Measurements from ENCODE around the gene MSX2.
"Not testable (repeated sequence)": the region's sequence is repeated elsewhere in the genome, so short reads cannot be mapped to it uniquely, and the experiment has no call there.

Gene MSX2

DNA sequence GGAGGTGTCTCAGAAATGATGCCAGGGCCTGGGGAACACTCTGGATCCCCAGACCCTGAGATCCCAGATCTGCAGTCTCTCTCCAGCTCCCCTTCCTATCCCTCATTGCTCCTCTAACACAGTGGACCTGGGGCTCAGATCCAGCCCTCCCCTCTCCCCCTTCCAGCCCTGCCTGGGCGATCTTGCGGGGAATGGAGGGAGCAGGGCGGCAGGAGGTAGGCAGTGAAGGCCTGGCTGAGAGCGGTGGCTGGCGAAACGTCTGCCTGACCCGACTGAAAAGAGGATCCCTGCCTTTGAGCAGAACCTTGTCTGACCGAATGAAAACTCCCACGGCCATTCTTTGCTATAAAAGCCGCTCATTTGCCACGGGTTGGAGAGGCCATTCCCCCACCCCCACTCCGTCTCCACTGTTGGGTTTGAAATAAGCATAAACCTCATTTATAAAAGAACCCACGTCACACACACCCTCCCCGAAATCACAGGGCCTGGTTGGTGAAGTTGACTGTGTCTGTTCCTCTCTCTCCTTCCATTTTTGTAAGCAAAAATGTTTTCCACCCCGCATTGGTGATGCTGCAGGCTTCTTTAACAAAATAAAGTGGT lies 8.8 kb downstream of the MSX2 start:
- DNase-seq = peak in 3 of 14 donors; percentile 7 to 22 (median 18)

DNA sequence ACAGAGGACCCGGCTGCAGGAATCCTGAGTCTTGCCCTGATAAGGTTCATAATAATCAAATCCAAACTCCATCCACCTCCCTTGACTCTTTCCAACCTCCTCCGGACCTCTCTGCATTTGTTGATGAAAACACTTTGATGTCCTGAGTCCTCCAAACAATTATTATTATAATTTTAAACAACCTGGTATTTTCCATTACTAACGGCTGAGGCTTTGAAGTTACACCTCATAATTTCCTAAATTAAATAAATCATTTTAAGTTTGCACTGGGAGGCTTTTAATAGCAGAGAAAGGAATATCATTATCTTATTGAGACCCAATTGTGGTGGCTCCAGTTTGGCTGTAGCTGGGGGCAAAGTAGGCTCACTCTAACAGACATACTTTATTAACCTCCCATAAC lies 9.5 kb downstream of the MSX2 start:
- DNase-seq = no peak

DNA sequence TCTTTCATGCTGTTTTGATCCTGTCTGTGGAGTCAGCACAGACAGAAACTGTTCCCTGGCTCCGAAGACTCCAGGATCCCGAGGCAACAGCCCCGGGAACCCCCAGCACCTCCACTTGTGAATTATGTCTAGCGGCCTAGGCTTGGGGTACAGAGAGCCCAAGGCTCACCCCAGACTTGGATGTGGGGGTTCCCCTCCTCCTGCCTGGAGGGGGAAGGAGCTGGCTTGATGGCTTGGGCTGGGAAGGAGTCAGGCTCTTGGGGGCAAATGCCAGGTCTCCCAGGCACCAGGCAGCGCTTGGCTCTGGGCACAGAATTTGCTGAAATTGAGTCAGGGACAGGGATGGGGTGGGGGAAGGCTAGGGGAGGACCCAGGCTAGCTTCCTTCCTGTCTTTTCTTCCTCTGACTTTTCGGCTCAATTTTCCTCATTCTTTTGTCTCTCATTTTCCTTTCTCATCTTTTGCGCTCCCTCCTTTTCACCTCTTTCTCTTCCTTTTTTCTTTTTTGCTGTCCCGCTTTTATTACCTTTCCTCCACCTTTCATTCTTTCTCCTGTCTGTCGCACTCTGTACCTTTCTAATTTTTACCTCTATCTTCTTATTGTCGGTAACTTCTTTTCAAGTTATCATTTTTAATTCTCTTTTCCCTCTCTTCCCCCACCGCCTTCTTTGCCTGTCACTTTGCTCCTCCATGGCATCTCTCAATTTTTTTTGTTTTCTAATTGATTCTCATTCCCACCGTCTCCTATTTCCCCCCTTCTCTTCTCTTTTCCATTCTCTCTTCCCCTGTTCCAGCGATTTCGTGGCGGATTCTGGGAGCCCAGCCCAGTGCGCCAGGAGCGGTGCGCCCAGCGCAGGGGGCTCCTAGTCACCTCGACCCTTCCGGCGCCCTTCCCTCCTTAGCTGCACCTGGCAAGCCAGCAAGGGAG lies 10.5 kb downstream of the MSX2 start:
- DNase-seq = peak in 8 of 14 donors; percentile 8 to 66 (median 31)

DNA sequence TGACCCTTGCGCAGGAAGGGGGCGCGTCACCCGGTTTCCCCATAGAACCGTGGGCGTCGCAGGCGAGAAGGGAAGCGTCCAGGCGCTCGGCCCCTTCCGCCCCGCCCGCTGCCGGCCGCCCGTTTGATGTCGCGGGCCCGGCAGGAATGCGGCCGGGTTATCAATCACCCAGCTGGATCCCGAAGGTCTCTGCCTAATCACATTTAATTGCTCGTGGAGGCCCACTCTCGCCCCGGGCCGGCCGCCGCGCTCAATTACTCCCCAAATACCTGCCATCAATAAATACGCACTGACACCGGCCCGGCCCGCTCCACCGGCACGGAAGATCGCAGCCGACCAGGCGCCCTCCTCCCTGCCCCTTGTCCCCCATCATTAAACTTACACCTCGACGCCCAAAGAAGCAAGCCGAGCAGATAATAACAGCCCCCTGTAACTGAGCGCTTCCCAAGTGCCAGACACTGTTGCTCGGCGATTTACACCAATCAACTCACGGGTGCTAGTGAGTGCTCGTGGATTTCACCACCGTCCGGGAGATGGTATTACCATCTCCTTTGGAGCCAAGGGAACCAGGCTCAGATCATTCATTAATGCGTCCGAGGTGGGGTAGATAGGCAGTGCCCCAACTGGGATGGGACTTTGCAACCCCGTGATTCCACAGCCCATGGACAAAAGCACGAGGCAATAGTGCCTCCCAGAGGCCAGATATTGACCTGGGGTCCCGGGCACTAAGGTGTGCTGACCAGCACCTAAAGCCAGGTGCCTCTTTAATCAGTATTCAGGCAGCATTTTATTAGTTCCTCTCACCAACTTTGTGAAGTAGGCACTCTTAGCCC lies 11.3 kb downstream of the MSX2 start:
- peak in 6 of 14 donors; percentile 18 to 47 (median 32) for DNase-seq

DNA sequence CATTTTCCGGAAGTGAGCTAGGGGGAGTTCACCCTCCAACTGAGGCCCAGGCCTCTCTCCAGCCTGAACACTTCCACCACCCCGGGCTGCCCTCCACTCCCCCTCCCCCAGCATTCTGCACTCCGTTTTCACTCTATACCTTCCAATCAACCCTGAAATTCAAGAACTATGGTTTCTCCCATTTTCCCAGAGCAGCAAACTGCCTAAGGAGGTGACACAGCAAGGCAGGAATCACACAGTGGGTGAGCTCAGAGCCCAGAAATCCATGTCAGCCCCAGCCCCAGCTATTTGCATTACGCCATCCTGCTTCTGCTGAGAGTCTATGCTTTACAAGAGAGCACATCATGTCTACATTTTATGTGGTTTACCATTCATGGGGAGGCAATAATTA lies 11.9 kb downstream of the MSX2 start:
- DNase-seq = no peak

DNA sequence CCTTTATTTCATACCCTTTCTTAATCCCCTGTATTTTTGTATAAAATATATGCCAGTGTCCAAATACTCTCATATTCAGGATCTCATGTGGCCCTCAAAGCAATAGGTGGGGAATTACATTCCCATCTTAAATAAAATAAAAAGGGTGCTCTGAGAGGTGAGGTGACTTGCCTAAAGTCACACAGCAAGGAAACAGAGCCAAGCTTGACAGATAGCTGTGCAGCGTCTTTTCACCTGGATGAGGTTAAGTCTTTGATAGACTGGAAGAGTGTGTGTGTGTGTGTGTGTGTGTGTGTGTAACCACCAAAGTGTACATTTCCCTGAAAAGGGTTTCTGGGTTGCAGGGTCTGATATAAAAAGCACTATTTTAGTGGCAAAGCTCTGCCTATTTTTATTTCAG lies 12.4 kb downstream of the MSX2 start:
- DNase-seq = no peak

DNA sequence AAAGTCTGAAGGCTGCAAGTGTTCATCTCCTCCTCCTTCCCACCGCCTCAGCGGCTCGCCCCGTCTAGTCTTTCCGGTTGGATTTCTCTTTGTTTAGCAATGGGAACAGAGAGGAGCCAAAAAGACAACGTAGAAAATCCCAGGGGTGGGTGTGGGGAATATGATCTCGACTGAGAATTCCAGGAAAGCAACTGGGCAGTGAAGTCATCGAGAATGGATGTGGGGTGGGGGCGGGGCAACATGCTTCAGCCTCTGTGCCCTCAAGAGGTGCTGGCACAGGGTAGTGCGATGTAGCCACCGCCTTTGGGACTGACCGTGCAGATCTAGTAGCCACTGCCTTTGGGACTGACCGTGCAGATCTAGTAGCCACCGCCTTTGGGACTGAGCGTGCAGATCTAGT lies 12.9 kb downstream of the MSX2 start:
- DNase-seq = no peak

DNA sequence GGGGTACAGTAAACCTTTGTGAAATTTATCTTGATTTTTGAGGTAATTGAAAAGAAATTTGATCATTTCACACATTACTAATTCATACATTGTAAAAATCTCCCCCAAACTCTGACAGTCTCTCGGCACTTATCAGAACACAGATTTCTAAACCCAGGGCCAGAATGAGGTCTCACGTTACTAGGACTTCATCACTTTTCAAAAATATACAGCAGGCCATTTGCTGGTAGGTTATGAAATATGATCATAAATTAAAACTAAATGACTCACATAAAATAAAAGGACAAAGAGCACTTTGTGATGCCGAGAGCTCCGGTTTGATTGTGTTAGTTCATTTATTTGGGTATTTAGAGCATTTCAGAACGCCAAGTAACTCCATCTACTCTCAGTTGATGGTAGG lies 17.0 kb downstream of the MSX2 start:
- no peak for DNase-seq

DNA sequence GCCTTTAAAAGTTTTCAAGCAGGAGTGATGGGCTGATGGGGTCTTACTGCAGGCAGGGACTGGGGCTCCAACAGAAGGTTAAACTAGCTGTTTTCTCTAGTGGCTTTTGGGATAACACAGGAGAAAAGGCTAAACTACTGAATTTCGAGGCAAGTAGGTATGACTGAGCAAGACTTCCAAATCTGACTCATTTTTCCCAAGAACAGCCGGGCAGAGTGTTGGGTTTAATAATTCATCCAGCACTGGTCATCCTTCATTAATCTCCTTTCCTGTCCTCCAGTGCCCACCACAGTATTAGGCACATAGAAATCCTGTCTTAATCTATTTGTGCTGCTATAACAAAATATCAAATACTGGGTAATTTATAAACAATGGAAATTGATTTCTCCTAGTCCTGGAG lies 20.5 kb downstream of the MSX2 start:
- no peak for DNase-seq

DNA sequence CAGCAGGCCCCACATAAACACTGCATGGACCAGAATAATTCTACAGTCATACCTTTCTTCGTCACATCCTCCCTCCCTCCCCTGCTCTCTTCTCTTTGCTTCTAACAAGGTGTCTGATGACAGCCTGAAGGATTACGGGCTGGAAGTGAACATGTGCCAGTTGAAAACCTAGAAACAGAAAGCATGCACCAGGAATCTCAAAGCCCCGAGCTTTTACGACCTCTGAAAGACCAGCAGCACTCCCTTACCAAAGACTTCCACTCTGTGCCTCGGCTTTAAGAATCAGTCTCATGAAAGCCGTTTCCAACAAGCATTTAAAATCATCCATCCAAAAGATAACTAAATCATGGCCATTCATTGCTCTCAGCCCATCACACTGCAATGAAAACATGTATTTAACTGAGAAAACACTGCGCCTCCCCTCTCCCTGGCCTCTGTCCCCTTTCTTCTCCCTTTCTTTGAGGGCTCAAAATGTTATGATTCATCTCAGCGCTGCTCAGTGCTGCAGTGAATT lies 21.3 kb downstream of the MSX2 start:
- DNase-seq = no peak

DNA sequence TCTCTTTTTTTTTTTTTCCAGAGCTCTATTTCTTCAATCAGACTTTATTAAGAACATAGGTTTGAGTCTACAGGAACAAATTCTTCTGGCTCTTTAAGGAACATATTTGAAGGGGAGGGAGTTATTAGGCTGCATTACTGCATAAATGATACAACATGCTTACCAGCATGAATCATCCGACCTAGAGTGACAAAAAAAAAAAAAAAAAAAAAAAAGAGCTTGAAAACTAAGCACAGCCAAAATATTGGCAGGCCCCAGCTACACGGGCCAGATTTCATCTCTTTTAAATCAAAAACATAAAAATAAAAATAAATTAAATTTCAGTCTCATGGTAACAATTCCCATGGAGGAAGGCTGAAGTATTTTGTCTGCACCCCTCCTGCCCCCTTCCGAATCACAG lies 26.3 kb downstream of the MSX2 start:
- DNase-seq = no peak

DNA sequence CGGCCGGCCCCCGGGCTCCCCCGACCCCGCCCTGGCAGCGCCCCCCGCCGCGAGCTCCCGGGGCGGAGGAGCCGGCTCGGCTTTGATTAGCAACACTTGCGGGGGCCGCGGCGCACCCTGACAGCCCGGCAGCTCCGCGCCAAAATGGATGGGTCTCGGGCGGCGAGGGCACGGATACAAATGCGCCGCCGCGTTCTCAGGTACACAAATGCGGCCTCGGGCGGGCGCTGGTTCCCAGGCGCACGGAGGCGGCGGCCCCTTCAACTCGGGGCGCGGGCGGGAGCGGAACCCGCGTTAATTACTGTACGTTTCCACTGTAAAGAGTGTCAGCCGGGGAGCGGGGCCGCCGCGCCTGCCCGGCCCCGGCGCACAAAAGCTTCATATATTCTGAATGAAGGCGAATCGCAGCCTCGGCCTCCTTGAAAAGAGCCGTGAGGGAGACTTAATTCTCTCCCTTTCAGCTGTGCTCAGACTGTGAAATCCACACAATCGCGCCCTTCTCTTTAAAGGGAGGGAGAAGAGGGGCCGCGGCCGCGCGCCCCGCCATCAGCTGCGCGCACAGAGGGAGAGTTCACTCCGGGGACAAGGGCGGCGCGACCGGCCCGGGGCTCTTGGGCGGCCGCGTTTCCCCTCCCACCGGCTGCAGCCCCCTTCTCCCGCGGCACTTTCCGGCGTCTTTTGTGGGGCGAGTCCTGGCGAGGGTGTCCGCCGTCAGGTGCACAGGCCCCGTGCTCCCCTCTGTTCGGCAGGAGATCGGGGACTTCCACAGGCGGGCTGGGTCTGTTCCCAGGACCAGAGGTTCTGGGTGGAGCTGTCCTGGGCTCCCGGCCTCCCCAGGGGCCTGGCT lies 27.0 kb downstream of the MSX2 start:
- peak in 3 of 14 donors; percentile 7 to 35 (median 28) for DNase-seq

DNA sequence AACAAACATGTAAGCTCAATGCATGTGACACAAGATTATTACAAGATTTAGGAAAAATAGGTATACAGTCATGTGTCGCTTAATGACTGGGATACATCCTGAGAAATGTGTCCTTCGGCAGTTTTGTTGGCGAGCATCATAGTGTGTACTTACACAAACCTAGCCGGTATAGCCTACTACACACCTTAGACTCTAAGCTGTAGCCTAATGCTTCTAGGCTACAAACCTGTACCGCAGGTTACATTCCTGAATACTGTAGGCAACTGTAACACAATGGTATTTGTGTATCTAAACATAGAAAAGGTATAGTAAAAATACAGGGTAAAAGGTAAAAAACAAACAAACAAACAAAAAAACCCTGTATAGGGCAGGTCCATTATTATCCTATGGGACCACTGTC lies 27.7 kb downstream of the MSX2 start:
- DNase-seq = no peak

DNA sequence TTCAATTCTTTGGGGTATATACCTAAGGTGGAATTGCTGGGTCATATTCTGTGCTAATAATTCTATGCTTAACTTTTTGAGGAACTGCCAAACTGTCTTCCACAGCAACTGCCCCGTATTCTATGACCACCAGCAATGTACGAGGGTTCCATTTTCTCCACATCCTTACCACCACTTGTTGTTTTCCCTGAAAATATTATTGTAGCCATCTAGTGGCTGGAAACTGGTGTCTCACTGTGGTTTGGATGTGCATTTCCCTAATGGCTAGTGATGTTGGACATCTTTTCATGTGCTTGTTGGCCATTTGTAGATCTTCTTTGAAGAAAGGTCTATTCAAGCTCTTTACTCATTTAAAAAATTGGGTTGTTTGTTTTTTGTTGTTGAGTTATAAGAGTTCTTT lies 30.7 kb downstream of the MSX2 start:
- DNase-seq = no peak

DNA sequence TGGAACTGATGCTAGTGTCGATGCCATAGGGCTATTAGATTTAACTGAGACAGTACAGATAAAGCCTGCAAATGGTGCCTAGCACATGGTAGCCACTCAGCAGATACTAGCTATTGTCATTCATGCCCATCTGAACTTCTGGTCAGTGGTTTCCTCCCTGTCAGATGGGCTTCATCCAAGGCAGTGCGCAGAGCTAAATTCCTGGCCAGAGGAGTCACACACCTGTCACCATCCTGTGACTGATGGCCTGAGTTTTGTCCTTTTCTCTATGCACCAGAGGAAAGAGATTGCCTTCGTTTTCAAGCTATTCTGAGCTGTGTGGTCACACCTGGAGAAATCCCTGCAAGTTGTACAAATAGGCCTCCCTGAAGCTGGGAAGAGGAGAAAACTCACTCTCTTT lies 34.7 kb downstream of the MSX2 start:
- DNase-seq = no peak

DNA sequence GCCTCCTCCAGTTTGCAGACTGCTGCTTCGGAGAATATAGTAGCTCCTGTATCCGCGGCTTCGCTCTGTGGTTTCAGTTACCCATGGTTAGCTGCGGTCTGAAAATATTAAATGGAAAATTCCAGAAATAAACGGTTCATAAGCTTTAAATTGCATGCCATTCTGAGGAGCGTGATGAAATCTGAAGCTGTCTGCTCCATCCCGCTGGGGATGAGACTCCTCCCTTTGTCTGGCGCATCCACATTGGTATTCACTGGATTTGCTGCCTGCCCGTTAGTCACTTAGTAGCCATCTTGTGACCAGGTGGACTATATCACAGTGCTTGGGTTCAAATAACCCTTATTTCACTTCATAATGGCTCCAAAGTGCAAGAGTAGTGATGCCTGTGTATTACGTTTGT lies 36.3 kb downstream of the MSX2 start:
- no peak for DNase-seq

DNA sequence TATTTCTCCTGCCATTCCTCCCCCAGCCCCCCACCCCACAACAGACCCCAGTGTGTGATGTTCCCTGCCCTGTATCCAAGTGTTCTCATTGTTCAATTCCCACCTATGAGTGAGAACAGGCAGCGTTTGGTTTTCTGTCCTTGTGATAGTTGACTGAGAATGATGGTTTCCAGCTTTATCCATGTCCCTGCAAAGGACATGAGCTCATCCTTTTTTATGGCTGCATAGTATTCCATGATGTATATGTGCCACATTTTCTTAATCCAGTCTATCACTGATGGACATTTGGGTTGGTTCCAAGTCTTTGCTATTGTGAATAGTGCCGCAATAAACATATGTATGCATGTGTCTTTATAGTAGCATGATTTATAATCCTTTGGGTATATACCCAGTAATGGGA lies 37.0 kb downstream of the MSX2 start:
- DNase-seq = not testable (repeated sequence)

DNA sequence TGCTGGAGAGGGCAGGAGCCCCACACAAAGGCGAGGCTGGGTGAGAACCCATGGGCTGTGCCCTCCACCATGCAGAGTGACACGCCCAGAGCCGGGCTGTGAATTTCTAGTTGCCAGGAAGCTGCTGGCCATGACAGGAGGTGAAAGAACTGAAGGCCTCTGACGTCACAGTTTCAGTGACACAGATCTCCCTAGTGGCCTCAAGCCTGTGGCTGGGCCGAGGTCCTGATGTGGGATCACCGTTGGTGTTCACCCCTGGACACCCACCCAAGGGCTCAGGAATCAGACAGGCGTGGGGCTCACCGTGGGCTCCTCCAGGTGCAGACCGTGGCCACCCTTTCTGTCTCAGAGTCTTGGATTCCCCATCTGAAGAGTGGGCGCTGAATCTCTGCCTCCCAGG lies 39.9 kb downstream of the MSX2 start:
- no peak for DNase-seq

DNA sequence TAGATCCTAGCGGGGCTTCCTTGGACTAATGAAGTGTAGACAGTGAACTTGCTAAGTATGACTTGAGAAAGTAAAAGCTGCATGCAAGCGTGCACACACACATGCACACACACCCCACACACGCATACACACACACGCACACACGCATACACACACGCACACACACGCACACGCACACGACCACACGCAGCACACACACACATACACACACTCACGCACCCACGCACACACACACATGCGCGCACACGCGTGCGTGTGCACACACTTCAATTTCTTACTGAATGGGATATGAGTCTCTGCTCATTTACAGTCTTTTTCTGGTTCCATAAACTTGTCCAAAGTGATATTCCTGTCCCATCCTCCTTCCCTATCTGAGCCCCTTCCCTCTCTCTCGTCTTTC lies 41.2 kb downstream of the MSX2 start:
- no peak for DNase-seq

DNA sequence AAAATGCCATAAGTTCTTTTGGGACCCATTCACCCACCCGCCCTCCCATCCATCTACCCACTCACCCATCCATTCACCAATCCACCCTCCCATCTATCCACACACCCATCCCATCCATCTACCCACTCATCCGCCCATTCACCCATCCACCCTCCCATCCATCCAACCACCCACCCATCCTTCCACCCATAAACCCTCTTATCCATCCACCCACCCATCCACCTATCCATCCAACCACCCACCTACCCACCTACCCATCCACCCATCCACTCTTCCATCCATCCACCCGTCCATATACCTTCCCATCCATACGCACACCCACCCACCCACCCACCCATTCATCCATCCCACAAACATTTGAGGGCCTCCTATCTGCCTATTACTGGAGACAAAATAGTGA lies 43.3 kb downstream of the MSX2 start:
- no peak for DNase-seq

DNA sequence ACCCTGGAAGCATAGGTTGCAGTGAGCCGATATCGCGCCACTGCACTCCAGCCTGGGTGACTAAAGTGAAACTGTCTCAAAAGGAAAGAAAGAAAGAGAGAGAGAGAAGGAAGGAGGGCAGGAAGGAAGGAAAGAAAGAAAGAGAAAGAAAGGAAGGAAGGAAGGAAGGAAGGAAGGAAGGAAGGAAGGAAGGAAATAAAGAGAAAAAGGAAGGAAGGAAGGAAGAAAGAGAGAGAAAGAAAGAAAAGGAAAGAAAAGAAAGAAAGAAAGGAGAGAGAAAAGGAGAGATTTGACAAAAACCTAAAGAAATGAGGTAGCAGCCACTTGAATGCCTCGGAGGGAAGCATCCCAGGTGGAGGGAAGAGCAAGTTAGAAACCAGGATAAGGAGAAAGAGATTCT lies 44.6 kb downstream of the MSX2 start:
- DNase-seq = no peak

DNA sequence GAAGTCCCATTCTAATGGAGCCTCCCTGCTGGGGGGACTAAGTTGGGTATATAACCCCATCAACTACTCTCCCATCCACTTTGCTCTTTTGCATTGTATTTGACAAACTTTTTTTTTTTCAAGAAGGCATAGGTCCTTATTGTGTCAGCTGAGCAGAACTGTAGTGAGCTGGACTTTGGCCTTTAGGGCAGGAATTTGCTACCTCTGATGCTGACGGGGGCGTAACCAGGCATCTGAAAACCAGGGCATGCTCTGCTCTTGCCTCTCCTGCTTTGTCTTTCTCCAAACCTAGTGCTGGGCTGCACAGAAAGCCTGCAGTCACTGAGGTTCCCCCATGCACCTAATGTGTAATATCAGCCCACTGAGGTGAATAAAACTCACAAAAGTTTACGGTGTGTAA lies 49.0 kb downstream of the MSX2 start:
- DNase-seq = no peak

Data from C1 segment of cervical spinal cord (tissue), 14 donors.